Esophagus muscularis mucosa (tissue), 4 donors: ENCODE results near the gene IL2RA. TPM values are rescaled to one million over a fixed set of nuclear protein-coding genes. Genes with fewer than 3 reads are reported as not detected.
"Not testable (repeated sequence)": the region's sequence is repeated elsewhere in the genome, so short reads cannot be mapped to it uniquely, and the experiment has no call there.

Experiments used
- DNase-seq: peaks from one replicate; pipeline ENCODE4 v3.0.0-alpha.2; 2017; ENCODE audit errors: extremely low spot score
- H3K27ac ChIP-seq, 4 donors: fragments of 200-600 bp; sonication (generic); replicated peaks in 1 of 4; 1 replicate in 3 of 4; 2 replicates in 1 of 4; pipeline ENCODE4 v1.5.1; 2016 to 2019; ENCODE audit warnings: mild to moderate bottlenecking in 1 of 4
- H3K27me3 ChIP-seq, 4 donors: fragments of 200-600 bp; sonication (generic); one replicate each; pipeline versions ENCODE4 v1.5.1 to v1.6.0; 2016 to 2019
- H3K36me3 ChIP-seq, 4 donors: fragments of 200-600 bp; sonication (generic); one replicate each; pipeline ENCODE4 v1.5.1; 2016 to 2019
- H3K4me1 ChIP-seq, 4 donors: fragments of 200-600 bp; sonication (generic); one replicate each; pipeline ENCODE4 v1.5.1; 2016 to 2019
- H3K4me3 ChIP-seq, 4 donors: fragments of 200-600 bp; sonication (generic); 1 replicate in 2 of 4; 2 replicates in 2 of 4; pipeline ENCODE4 v1.5.1; 2016 to 2019; ENCODE audit warnings: mild to moderate bottlenecking in 4 of 4, moderate library complexity in 1 of 4
- H3K9me3 ChIP-seq, 4 donors: fragments of 200-600 bp; sonication (generic); 1 replicate in 3 of 4; 2 replicates in 1 of 4; pipeline ENCODE4 v1.5.1; 2016 to 2019
- CTCF ChIP-seq, 3 experiments: fragments of 200-600 bp in 2 of 3; fragments of 450-650 bp in 1 of 3; sonication (generic) in 2 of 3; IDR thresholded peaks; one replicate each; pipeline ENCODE4 v1.5.1; 2017 to 2019; ENCODE audit warnings: antibody characterized with exemption in 3 of 3, mild to moderate bottlenecking in 2 of 3, moderate library complexity in 1 of 3
- EP300 ChIP-seq: sonication (generic); formaldehyde crosslinking; IDR thresholded peaks from one replicate; pipeline ENCODE4 v1.6.1; 2017; ENCODE audit warnings: antibody characterized with exemption
- POLR2A ChIP-seq: fragments of 450-650 bp; IDR thresholded peaks from one replicate; pipeline ENCODE4 v1.6.1; 2017; ENCODE audit warnings: antibody characterized with exemption, moderate library complexity, mild to moderate bottlenecking, low read depth
- POLR2AphosphoS5 ChIP-seq, 2 donors: sonication (generic); formaldehyde crosslinking; IDR thresholded peaks; one replicate each; pipeline ENCODE4 v1.6.1; 2017; ENCODE audit warnings: antibody characterized with exemption in 2 of 2
- WGBS: methylation state at CpG from one replicate; pipeline ENCODE4 v1.1.5; 2018; 5-methylcytosine and 5-hydroxymethylcytosine counted together
- intact Hi-C: fragments of 100-400 bp; cut with DNase I; formaldehyde crosslinking; loops from one replicate; pipeline ENCODE4 v1.15.1; 2023
- total RNA-seq, 4 donors: library from RNA; depleted of rRNA; stranded (reverse); fragments of >200 nt; gene quantifications; one replicate each; pipeline versions ENCODE4 v1.1.0 to v1.2.1, GENCODE V29; 2016

The IL2RA gene
- total RNA-seq, 4 donors from 2014 or later, result 0.39 to 17.4 (median 1.1) TPM

- H3K4me1 ChIP-seq, result peaks cover 0 to 10% (median 6%) of the 10 kb centered on the region in 4 donors
- no peak for DNase-seq
- WGBS, result 86% methylated on average over 6 of the region's 6 CpGs
- H3K36me3 ChIP-seq, result peaks cover 43 to 85% (median 82%) of the 10 kb centered on the region in 4 donors
- no peaks in the 10 kb centered on the region for H3K27me3 ChIP-seq
- intact Hi-C loops, result loop anchor here (2.0 to 5.0 kb wide), 3 partner anchors 34 to 293 kb away; partner anchors contain the start of gene PFKFB3
- H3K9me3 ChIP-seq, result no peaks in the 10 kb centered on the region
- no peak for TF ChIP-seq EP300
- no peak for TF ChIP-seq POLR2AphosphoS5 (IDR thresholded peaks at IDR 0.05)
- TF ChIP-seq POLR2A, result no peak
- TF ChIP-seq CTCF (IDR thresholded peaks at IDR 0.05), result no peak
- H3K4me3 ChIP-seq, result no peak overlapping the region
- H3K27ac ChIP-seq, result no peak overlapping the region
Observed at GRCh38 chr10:6108072-6108471, 45.9 kb upstream of the IL2RA start.

- not testable (repeated sequence) for H3K27me3 ChIP-seq, DNase-seq, H3K27ac ChIP-seq, H3K9me3 ChIP-seq, H3K4me3 ChIP-seq
- Histone ChIP-seq H3K4me1 (peaks cover 0 to 10% (median 6%) of the 10 kb centered on the region in 4 donors), H3K36me3 (peaks cover 39 to 85% (median 82%) of the 10 kb centered on the region in 4 donors)
- intact Hi-C loops, result loop anchor here (2.0 to 5.0 kb wide), 3 partner anchors 35 to 293 kb away; partner anchors contain the start of gene PFKFB3
- 76% methylated on average over 3 of the region's 3 CpGs for WGBS
Observed at GRCh38 chr10:6107616-6108015, 45.4 kb upstream of the IL2RA start.

- TF ChIP-seq EP300 (no peak), POLR2A (no peak), POLR2AphosphoS5 (IDR thresholded peaks at IDR 0.05) (no peak), CTCF (IDR thresholded peaks at IDR 0.05) (no peak)
- DNase-seq, result no peak
- H3K4me3 ChIP-seq, result no peak overlapping the region
- H3K27me3 ChIP-seq, result no peaks in the 10 kb centered on the region
- WGBS, result 83% methylated on average over 8 of the region's 8 CpGs
- peaks cover 18 to 81% (median 64%) of the 10 kb centered on the region in 4 donors for H3K36me3 ChIP-seq
- H3K27ac ChIP-seq, result no peak overlapping the region
- peaks cover 0 to 6% (median 2%) of the 10 kb centered on the region in 4 donors for H3K4me1 ChIP-seq
- intact Hi-C loops, result no loop called here
- H3K9me3 ChIP-seq, result no peaks in the 10 kb centered on the region
Observed at GRCh38 chr10:6103591-6103990, 41.4 kb upstream of the IL2RA start.

- WGBS, result 92% methylated on average over 8 of the region's 8 CpGs
- Histone ChIP-seq H3K27ac (no peak overlapping the region), H3K9me3 (no peaks in the 10 kb centered on the region), H3K4me1 (peaks cover 0 to 6% (median 5%) of the 10 kb centered on the region in 4 donors), H3K27me3 (no peaks in the 10 kb centered on the region), H3K36me3 (peaks cover 14 to 79% (median 62%) of the 10 kb centered on the region in 4 donors), H3K4me3 (no peak overlapping the region)
- DNase-seq, result no peak
- intact Hi-C loops, result no loop called here
- no peak for TF ChIP-seq POLR2AphosphoS5 (IDR thresholded peaks at IDR 0.05)
- TF ChIP-seq EP300, result no peak
- TF ChIP-seq POLR2A, result no peak
- TF ChIP-seq CTCF (IDR thresholded peaks at IDR 0.05), result no peak
Observed at GRCh38 chr10:6102128-6102527, 40.0 kb upstream of the IL2RA start.

GRCh38 chr10:6101181-6101580 lies 39.0 kb upstream of the IL2RA start:
- intact Hi-C loops, result no loop called here

More at GRCh38 chr10:6101181-6101580, 39.0 kb upstream of the IL2RA start:
- Histone ChIP-seq H3K27me3 (no peaks in the 10 kb centered on the region), H3K27ac (no peak overlapping the region), H3K9me3 (no peaks in the 10 kb centered on the region), H3K4me3 (no peak overlapping the region), H3K4me1 (peaks cover 3 to 14% (median 11%) of the 10 kb centered on the region in 4 donors), H3K36me3 (peaks cover 13 to 72% (median 56%) of the 10 kb centered on the region in 4 donors)
- 82% methylated on average over 8 of the region's 8 CpGs for WGBS
- no peak for DNase-seq
- TF ChIP-seq POLR2AphosphoS5 (IDR thresholded peaks at IDR 0.05), result no peak
- no peak for TF ChIP-seq EP300
- no peak for TF ChIP-seq CTCF (IDR thresholded peaks at IDR 0.05)
- no peak for TF ChIP-seq POLR2A
